GM19023 (cell line): ENCODE measurements around the gene PCBP1.
"Not testable (repeated sequence)": the region's sequence is repeated elsewhere in the genome, so short reads cannot be mapped to it uniquely, and the experiment has no call there.

Source experiments
- ATAC-seq: cut with Tn5 transposase; IDR thresholded peaks from one replicate; pipeline ENCODE4 v1.9.1; 2021; ENCODE audit warnings: mild to moderate bottlenecking, moderate library complexity; ENCODE audit not compliant: unreplicated experiment

Gene PCBP1

DNA sequence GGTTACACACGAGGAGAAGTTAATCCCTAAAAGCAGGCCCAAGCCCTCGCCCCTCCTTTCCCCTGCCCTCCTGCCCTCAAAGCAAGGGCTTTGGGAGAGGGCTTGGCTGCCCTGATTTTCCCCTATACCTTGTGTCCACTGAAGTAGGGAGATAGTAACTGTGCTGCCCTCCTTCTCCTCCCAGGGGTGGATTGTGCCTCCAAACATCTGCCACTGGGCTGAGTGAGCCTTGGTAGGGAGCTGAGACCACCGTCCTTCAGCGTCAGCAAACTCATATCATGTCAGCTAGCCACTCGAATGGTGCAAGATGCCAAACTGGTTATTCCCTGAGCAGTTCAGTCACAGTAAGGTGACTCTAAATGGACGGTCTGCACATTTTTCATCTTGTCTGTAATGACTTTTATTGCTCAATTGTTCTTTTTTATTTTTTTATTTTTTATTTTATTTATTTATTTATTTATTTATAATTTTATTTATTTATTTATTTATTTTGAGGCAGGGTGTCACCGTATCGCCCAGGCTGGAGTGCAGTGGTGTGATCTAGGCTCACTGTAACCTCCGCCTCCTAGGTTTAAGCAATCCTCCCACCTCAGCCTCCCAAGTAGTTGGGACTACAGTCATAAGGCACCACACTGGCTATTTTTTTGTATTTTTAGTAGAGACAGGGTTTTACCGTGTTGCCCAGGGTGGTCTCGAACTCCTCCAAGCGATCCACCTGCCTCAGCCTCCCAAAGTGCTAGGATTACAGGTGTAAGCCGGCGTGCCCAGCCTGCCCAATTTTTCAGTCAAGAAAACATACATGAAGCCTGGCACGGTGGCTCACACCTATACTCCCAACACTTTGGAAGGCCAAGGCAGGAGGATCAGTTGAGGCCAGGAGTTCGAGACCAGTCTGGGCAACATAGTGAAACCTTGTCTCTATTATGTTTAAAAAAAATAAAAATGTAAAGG is 8.7 kb downstream of the PCBP1 start:
- ATAC-seq, result no peak

- ATAC-seq, result no peak
Measured at GRCh38 chr2:70098032-70098431, 10.8 kb downstream of the PCBP1 start.

- no peak for ATAC-seq
Measured at GRCh38 chr2:70099270-70099669, 12.0 kb downstream of the PCBP1 start.

- ATAC-seq, result no peak
Measured at GRCh38 chr2:70101174-70101573, 13.9 kb downstream of the PCBP1 start.

DNA sequence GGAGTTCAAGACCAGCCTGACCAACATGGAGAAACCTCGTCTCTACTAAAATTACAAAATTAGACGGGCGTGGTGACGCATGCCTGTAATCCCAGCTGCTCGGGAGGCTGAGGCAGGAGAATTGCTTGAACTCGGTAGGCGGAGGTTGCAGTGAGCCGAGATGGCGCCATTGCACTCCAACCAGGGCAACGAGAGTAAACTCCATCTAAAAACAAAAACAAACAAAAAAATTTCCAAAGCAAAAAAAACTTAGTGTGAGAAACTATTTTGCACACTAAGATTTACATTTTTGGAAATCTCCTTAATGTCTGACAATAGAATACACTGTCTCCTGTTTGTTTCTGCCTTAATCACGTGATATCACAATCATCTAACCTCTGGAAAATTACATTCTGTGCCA is 14.4 kb downstream of the PCBP1 start:
- ATAC-seq, result not testable (repeated sequence)

DNA sequence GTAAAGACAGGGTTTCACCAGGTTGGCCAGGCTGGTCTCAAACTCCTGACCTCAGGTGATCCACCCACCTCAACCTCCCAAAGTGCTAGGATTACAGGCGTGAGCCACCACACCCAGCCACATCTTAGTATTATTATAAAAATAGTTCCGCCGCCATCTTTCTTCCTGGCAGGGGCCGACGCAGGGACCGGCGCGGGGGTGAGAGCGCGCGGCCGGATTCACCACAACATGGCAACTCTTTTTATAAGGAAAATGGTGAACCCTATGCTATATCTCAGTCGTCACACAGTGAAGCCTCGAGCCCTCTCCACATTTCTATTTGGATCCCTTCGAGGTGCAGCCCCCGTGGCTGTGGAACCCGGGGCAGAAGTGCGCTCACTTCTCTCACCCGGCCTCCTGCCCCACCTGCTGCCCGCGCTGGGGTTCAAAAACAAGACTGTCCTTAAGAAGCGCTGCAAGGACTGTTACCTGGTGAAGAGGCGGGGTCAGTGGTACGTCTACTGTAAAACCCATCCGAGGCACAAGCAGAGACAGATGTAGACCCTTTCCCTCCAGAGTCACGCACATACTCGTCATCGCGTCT is 15.1 kb downstream of the PCBP1 start:
- not testable (repeated sequence) for ATAC-seq

- no peak for ATAC-seq
Measured at GRCh38 chr2:70103531-70104061, 16.3 kb downstream of the PCBP1 start.

DNA sequence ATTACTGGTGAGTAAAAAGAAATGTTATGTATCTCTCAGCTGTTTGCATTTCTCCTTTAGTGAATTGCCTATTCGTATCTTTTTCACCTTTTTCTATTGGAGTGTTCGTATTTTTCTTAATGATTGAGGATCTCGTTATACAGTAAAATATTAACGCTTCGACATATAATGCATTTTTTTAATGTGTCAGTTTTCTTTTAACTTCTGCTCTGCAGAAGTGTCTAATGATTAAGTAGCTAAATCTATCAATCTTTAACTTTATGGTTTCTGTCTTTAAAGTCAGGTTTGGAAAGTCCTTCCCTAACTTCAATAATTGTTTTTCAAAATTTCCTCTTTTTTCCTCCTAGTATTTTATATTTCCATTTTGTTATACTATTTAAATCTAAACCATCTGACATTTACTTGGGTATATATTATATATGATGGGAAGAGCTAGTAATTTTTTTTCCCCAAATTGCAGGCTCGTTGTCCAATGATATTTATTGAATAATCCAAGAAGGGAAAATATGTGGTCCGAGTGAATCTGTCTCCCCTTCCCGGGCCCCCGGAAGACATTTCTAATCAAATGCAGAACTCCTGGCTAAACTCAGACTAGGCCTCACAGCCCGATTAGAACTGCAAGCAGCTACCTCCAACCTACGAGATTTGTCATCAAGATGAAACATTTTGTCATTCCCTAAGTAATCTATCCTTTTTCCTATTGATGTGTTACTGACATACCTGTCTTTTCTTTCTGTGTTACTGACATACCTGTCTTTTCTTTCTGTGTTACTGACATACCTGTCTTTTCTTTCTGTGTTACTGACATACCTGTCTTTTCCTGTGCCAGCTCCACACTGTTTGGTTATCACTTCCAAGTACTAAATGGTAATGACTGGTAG is 17.2 kb downstream of the PCBP1 start:
- no peak for ATAC-seq

DNA sequence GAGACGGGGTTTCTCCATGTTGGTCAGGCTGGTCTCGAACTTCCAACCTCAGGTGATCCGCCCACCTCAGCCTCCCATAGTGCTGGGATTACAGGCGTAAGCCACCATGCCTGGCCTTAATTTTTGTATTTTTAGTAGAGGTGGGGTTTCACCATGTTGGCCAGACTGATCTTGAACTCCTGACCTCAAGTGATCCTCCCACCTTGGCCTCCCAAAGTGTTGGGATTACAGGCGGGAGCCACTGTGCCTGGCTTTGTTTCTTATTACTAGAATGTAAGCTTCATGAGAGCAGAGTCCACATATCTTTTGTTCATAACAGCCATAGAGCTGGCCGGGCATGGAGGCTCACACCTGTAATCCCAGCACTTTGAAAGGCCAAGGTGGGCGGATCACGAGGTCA is 18.9 kb downstream of the PCBP1 start:
- ATAC-seq, result not testable (repeated sequence)

- not testable (repeated sequence) for ATAC-seq
Measured at GRCh38 chr2:70110397-70110796, 23.1 kb downstream of the PCBP1 start.

DNA sequence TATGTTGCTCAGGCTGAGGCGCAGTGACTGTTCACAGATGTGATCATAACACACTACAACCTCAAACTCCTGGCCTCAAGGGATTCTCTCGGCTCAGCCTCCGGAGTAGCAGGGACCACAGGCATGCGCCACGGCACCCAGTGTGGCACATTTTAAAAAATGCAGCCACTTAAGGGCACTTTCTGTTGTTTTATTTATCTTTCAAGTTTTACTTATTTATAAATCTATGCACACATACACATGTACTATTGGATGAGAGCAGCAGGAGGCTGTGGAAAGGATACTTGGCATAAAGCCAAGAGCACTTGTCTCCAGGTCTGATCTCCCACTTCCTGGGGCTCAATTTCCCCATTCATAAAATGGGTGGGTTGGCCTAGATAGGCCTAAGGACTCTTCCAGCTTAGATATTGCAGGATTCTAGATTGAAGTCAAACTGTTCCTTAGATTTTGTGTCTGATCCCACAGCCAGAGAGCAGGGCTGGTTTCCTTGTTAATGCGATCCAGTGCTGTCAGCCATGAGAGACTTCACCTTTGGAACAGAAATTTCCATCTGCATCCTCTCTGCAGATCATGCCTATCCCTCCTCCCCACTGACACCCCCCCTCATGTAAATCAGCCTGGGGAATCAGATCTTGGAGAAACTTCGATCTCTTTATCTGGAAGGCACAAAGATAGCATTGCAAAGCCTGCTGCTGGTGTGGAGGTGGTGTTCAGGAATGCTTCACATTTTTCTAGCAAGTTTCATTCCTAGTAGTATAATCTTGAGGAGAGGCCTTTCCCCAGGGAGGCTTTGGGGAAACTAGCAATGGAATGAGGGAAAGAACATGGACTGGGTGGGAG is 24.7 kb downstream of the PCBP1 start:
- ATAC-seq, result no peak

DNA sequence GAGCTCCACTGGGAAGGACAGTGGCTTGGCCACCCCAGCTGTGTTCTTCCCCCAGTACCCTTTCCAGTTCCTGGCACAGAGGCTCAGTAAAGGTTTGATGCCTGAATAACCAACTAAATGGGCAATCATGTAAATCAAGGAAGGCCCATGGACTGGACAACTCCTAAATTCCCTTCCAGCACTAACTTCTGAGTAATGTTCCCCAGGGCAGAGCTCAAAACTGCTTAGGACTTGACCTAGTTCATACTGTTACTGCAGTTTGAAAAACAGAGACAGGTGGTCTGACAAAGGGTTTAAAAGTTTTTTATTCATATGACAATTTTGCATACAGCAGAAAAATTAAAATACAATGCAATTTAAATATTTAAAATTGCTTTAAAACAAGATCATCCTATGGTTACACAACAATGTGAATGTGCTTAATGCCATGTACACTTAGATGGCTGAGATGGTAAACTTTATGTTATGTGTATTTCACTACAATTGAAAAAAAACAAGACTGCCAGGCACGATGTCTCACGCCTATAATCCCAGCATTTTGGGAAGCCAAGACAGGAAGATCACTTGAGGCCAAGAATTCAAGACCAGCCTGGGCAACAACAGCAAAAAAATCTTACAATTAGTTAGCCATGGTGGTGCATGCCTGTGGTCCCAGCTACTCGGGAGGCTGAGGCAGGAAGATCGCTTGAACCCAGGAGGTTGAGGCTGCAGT is 26.2 kb downstream of the PCBP1 start:
- no peak for ATAC-seq

- ATAC-seq, result no peak
Measured at GRCh38 chr2:70115646-70116442, 28.6 kb downstream of the PCBP1 start.

DNA sequence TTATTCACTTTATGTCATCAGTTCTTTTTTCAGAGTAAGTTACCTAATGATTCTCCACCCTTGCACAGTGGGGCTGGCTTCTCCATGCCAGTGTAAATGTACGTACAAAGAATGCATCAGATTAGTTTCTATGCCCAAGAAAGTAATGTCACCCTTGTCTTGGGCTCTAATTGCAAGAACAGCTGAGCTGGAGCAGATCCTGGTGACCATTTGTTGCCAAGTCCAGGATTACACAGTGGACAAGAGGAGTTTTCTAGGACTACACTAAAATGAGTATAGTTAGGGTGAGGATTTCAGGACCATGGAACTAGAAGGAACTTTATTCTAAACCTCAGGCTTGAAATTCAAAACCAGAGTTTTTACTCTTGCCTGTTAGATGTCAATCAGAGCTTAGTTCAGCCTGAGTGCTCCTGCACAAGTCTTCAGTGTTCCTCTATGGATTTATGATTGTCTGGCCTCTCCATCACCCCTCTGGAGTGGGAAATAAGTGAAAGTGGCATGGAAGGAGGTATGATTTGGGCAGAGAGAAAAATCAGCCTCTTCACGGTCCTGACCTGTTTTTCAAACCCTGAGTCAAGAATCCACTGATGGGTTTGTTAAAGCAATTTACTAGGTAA is 29.8 kb downstream of the PCBP1 start:
- ATAC-seq, result no peak

DNA sequence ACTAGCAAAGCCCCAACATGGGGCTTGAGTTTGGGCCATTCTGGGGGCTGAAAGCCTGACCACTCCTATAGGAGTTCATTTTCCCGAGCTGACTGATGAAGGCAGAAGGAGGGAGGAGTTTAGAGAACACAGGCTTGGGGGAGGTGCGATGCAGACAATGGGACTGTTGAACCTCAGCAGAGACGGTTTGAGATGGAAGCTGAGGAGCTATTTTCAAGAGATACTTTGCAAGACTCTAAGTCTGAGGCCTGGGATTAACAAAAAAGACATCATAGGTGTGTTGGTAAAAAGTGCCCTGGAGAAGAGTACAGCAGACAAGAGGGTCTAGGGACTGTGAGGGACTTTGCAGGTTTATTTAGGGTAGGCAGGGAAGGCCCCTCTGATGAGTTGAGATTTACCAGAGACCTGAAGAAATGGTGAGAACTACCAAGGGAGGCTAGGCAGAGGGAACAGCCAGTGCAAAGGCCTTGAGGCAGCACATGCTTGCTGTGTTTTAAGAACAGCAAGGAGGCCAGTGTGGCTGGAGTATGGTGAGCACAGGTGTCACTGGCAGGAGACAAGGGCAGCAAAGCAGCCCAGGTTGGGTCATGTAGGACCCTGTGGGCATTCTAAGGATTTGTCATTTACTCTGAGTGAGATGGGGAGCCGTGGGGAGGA is 31.6 kb downstream of the PCBP1 start:
- ATAC-seq, result no peak

- no peak for ATAC-seq
Measured at GRCh38 chr2:70121627-70122372, 34.5 kb downstream of the PCBP1 start.

- ATAC-seq, result no peak
Measured at GRCh38 chr2:70122470-70122869, 35.2 kb downstream of the PCBP1 start.
